NCI-H1105 treated with DMSO at 0.1 percent for 48 hours (cell line): ENCODE measurements around the gene LRRC45.

Source experiments
- DNase-seq: peaks from one replicate; lab custom pipeline; 2025; lab: John Stamatoyannopoulos, UW

The LRRC45 gene

DNA sequence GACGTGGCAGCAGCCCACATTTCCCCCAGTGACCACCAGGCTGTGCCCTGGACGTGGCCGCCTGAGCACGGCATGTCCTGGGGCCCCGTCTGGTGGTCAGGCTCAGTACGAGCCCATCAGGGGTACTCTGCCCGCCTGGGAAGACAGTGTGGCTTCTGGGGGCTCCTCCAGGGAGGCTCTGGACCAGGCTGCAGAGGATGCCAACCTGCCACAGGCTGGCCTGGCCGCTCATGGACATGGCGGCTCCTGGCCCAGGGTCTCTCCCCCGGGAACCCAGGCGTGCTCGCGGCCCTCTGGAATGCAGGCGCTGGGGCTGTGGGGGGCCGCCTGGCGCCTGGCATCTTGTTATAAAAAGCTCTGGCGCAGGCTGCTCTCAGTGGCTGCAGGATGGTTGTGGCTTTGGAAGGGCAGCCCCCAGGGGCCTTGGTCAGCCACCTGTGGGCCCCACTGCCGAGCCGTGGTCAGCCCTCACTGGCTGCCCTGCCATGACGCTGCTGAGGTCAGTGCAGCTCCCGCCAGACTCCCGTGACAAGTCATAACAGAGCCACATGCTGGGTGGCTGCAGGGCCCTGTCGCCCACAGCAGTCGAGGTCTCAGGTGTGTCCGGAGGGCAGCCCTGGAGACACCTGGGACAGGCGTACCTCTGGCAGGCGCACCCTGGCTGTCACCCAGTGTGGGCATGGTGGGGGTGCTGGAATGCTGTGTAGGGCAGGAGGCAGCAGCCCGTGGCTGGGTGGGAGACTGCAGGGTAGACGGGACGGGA, 15.4 kb upstream of the LRRC45 start:
- no peak for DNase-seq

DNA sequence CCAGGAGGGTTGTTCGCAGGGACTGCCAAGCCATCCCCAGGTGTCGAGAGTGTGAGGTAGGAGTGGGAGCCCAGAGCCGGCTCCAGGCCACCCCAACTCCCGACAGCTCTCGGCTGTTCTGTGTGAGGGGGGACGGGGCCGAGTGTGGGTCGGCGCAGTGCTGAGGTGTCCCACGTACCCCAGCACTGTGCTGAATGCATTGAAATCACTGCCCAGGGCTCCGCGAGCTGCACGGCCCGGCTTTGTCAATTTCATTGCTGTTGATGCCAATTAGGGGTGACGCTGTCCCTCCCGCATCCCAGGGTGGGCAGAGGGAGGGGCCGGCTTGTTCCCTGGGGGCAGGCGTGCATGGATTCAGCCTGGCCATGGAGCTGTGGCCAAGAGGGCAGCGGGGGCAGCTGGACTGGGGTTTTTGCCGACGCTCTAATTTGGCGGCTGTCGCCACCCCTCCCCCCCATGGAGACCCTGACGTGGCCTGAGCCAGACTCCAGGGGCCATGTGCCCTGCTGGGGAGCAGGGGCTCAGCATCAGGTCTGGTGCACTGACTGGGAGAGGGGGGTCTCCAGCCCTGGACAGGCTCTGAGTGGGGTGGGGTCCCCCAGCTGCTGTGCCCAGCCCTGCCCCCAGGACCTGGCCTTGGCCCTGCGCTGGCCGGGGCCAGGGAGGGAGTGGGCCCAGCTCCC, 14.7 kb upstream of the LRRC45 start:
- DNase-seq = no peak

DNA sequence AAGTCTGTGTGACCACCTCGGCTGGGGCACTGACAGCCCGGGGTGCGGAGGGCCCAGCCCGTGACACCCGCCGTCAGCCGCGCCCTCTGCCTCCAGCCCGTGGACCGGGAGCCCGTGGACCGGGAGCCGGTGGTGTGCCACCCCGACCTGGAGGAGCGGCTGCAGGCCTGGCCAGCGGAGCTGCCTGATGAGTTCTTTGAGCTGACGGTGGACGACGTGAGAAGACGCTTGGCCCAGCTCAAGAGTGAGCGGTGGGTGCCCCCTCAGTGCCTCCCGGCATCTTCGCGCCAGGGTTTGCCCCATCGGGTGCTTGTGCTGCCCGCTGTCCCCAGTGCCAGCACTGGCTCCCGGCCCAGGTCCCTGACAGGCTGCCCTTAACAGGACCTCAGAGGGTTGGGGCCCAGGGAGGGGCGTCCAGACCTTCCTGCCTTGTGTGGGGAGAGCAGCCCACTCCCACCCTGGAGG, 14.1 kb upstream of the LRRC45 start:
- DNase-seq = no peak

DNA sequence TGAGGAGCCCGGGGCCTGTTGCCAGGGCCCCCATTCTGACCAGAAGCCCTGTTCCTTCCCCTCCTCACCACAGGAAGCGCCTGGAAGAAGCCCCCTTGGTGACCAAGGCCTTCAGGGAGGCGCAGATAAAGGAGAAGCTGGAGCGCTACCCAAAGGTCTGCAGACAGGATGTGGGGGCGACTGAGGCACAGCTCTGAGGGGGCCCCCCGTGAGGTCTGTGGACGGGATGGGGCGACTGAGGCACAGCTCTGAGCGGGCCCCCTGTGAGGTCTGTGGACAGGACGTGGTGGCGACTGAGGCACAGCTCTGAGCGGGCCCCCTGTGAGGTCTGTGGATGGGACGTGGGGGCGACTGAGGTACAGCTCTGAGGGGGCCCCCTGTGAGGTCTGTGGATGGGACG, 13.7 kb upstream of the LRRC45 start:
- DNase-seq = no peak

DNA sequence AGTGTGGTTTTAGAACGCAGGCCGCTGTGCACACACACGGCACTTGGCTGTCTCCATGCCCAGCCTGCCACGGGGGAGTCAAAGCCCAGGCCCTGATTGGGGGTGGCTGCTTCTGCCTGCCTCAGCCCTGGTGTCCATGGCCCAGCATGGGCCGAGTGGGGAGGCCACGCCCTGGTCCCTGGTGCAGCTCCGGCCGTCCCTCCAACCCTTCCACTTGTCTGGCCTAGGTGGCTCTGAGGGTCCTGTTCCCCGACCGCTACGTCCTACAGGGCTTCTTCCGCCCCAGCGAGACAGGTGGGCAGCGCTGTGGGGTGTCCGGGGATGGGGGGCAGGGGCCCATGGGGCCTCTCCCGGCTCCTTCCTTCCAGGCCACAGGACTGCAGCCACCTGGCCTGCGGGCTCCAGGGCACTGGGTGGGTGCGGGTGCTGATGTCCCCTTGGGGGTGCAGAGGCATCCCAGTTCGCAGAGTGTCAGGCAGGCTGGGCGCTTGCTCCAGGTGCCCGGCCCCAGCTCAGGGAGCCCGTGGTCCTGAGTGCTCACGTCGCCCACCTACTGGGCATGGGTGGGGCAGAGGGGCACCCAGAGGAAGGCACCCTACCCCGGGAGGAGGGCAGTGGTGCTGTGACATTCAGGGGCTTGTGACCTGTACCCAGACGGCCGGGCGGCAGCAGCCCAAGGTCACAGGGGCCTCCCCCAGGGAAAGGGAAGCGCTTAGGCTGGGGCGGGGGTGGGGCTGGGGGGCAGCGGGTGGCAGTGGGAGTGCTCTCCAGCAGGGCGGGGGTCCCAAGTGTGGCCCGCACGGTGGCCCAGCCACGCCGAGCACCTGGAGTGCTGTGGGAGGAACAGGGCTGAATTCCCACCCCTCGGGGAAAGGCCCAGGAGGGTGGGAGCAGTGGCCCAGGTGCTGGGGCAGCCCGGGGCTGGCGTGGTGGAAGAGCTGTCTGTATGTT, 12.3 kb upstream of the LRRC45 start:
- DNase-seq = no peak

DNA sequence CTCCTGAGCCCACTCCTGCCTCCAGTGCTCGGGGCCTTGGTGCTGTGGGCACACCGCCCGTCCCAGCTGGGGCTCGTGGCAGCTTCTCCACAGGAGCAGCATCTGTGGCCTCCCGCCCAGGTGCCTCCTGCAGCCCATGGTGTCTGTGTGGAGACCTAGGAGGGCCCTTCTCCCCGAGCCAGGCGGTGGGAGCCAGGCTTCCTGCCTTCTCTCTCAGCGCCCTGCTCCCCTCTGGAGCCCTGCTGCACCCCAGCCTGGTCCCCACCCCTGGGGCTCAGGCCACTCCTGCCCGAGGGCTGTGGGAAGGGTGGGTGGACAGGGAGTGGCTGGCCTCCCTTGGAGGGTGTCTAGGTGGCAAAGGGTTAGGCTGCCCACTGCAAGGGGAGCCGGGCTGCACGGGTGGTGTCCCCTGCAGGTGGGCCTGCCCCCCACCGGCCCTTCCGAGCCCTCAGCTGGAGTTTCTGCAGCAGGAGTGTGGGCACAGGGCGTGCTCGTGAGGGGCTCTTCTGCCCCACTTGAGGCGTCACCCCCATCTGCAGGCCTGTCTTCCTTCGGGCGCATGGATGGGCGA, 11.4 kb upstream of the LRRC45 start:
- no peak for DNase-seq

DNA sequence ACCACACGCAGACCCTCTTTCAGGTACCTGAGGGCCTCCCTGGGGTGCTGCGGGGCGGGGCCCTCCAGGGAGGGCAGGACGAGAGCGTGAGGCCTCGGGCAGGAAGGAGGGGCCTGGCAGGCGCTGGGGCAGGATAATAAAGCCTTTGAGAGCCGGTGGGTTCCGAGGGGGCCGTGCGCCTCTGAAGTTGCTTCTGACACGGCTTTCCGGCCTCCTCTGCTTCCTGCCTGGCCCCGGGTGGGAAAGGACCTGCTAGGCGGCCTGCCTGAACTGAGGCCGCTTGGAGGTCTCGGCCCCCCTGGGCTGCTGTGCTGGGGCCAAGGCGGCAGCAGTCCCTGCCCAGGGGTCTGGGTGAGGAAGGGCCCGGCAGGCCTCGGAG, 10.9 kb upstream of the LRRC45 start:
- no peak for DNase-seq

DNA sequence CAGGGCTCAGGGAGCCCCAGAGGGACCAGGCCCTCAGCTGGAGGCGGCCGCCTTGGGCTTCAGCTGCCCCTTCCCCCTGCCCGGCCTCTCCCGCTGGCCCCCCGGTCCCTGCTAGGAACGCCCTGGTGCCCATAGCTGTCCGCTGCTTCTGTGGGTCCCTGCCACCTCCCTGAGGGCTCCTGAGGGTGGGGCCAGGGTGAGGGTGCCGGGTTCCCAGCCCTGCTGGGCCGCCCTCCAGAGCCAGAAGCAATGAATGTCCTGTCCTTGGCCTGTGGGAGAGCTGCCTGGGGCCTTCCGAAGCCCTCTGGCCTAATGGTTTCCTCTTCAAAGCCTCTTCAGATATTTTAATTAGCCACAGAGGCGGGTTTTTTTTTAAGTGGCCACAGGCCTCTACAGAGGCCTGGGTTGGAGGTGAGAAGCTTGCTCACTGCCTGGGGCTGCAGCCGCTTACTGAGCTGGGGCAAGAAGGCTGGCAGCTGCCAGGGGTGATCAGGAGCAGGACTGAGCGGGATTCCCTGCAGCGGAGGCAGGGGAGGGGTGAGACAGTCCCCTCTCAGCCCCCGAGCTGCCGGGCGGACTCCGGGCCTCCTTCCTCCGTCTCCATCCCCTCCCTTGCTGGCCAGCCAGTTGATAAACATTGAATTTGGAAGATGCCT, 10.3 kb upstream of the LRRC45 start:
- DNase-seq = no peak

DNA sequence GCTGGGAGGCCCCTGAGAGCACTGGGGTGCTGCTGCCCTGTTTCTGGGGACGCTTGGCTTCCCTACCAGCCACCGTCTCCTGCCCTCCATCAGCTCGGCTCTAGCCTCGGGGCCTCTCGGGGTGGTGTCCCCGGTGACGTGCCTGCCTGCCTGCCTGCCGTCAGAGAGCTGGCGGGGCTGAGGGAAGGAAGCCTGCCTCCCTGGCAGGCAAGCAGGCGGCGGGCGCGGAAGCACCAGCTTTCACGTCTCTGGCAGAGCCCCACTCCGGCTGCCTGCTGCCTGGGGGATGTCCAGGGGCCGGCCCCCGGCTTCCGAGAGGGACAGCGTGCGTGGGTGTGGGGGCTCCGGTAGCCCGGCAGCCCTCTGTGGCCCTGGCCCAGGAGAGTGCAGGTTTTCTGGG, 9.8 kb upstream of the LRRC45 start:
- no peak for DNase-seq

DNA sequence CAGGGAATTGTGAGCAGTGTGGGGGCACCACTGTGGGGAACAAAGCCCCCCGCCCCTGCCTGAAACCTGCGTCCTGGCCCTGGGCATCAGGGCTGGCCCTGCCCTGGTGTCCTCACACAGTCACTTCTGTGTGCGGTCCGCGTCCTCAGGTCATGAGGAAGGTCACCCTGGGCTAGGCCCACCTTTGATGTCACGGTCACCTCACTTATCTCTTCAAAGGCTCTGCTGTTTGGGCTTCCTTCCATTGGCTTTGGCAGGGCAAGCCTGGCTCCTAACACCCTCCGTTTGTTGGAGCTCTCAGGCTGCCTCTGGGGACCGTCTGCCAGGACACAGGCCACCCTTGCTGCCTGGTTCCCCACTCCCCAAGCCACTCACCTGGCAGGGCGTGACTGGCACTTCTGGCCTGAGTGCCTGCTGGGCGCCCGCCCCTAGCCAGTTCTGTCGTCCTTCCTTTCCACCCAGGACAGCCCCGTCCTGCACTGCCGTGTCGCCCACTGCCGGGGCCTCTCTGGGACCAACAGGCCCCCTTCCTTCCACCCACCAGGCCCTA, 9.3 kb upstream of the LRRC45 start:
- DNase-seq = no peak

DNA sequence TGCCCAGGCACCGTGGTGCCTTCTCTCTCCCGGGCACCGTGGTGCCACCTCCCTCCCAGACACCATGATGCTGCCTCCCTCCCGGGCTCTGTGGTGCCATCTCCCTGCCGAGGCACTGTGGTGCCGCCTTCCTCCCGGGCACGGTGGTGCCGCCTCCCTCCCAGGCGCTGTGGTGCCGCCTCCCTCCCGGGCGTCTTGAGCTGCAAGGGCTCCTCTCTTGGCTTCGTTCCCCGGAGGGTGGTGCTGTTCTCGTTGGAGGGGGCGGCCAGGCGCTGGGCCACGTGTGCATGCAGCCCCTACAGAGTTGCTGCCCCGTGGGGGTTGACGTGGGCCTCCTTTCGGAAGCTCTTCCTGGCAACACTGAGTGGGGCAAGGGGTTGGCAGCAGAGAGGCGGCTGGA, 8.7 kb upstream of the LRRC45 start:
- no peak for DNase-seq

DNA sequence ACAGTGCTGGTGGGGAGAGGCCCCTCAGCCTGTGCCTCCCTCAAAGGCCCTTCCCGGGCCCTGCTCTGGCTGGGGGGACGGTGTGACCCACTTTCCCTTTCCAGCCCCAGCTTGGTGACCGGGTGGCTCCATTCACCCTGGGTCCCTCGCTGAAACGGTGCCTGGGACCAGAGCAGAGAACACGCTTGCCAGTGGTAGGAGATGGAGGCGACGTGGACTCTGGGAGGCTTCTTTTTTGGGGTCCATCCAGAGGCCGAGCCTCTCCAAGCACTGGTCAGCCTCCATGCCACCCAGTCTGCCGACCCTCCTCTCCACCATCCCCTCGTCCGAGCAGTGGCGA, 8.2 kb upstream of the LRRC45 start:
- no peak for DNase-seq

DNA sequence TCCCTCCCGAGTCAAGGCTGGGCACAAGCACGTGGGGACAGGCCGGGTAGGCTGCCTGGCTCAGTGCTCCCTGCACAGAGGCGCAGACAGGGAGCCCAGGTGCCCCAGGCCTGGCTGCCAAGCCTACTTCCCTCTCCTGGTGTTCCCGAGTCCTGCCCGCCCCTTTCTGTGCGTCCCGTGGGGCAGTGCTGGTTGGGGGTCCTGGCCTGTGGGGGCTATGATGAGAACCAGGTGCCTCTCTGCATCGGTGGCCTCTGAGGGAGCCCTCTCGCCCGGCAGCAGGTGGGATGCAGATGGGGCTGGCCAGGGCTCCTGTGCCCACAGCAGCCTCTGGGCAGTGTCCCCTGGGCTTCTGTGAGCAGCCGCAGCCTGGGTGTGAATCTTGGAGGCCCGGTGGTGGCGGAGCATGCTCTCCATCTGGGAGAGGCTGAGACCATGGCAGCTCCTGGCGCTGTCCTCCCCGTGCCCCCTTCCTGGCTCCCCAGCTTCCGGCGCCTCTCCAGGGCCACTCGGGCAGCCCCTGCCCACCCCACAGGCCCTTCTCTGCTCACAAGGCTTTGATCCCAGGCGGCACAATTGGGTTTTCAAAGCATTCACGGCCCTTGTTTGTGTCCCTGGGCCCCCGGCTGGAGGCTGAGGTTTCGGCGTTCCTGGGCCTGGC, 7.7 kb upstream of the LRRC45 start:
- no peak for DNase-seq

DNA sequence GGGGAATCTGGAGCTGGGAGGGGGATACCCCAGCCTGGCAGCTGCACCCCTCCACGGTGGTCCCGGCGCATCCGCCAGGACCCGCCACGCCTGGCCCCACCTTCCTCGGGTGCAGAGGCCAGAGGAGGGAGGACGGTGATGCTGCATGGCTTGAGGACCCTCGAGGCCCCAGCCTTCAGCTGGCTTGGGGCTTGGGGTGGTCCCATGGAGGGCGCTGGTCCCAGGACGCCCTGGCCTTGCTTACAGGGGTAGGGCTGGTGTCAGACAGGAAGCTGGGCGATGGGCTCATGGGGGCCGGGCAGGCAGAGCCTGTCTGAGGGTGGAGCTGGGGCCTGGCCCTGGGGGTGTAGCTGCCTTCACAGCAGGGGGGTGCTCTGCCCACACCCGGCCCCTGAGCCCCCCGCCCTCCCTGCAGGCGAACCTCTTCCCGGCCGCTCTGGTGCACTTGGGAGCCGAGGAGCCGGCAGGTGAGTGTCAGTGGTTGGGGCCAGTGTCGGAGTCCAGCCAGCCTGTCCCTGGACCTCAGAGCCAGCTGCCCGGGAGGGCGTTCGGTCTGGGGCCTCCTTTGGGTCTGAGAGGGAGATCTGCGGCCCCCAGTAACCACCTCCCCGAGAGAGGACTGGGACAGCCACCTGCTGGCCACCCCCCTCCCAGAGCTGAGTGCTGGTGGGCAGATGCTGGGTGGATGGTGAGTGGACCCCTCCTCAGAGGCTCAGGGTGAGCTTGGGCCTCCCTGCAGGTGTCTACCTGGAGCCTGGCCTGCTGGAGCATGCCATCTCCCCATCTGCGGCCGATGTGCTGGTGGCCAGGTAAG, 6.8 kb upstream of the LRRC45 start:
- no peak for DNase-seq

DNA sequence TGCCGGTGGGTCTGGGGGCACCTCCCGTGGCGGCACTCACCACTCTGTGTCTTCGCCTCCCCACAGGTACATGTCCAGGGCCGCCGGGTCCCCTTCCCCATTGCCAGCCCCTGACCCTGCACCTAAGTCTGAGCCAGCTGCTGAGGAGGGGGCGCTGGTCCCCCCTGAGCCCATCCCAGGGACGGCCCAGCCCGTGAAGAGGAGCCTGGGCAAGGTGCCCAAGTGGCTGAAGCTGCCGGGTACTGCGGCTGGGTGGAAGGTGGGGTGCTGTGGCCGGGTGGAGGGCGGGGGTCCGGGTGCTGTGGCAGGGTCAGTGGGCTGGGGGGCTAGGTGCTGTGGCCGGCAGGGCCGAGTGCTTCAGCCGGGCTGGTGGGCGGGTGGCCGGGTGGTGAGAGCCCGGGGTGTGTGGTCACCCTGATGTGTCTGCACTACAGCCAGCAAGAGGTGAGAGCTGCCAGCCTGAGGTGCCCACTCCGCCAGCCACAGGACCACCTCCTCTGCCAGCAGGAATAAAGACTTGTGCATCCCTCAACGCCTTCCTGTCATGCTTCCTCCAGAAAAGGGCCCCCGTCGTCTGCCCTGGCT, 6.1 kb upstream of the LRRC45 start:
- no peak for DNase-seq

DNA sequence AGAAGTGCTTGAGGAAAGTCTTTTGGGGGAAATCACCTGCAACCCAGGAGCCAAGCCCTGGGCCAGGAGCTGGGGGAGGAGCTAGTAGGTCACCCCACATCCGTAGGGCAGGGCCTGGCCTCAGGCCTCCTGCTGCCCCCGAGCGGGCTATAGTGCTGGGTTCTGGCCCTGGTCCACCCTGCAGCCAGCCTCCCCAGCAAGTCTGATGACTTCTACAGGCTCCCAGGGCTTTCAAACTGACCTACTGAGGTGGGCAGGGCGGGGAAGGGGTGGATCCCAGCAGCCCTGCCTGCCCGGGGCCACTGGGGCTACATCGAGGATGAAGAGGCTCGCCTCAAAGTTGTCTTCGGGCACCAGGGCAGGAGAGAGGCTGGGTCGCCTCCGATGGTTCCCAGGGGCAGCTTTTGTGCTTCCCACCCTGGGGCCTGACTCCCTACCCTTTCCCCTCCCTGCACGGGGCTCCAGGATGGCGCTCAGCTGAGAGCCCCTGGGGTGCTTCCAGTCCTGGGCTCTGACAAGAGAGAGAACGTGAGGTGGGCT, 5.4 kb upstream of the LRRC45 start:
- no peak for DNase-seq

DNA sequence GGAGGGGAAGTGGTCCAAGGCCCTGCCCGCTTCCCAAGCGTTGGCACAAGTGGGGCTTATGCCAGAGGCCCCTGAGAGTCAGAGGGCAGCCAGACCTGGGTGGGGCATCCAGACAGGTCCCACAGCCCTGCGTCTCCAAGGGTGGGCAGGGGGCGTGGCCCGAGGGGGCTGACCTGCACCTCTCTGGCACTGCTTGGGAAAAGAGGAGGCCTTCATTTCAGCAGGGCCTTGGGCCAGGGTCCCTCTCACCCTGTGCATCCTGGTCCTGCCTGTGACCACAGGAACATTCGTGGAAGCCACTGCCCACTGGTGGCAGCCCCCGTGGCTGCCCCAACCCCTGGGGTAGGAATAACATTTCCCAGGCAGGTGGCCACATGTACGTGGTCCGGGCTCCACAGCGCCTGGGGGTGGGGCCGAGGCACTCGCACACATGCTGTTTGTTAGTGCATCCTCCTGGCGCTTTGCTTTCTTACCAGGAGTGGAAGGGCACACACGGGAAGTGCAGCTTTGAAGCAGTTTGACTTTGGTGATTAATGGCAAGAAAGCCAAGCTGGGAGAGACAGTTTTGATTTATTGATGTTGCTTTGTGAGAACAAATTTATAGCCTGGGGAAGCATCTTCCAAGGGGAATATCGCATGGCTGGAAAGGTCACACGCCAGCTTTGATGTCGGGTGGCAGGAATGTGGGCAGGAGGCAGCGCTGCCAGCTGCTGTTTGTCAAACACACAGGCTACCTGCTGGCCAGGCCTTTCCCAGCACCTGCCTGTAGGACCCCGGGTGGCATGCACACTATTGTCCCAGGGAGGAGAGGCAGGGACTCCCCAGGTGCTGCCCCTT, 4.7 kb upstream of the LRRC45 start:
- no peak for DNase-seq

DNA sequence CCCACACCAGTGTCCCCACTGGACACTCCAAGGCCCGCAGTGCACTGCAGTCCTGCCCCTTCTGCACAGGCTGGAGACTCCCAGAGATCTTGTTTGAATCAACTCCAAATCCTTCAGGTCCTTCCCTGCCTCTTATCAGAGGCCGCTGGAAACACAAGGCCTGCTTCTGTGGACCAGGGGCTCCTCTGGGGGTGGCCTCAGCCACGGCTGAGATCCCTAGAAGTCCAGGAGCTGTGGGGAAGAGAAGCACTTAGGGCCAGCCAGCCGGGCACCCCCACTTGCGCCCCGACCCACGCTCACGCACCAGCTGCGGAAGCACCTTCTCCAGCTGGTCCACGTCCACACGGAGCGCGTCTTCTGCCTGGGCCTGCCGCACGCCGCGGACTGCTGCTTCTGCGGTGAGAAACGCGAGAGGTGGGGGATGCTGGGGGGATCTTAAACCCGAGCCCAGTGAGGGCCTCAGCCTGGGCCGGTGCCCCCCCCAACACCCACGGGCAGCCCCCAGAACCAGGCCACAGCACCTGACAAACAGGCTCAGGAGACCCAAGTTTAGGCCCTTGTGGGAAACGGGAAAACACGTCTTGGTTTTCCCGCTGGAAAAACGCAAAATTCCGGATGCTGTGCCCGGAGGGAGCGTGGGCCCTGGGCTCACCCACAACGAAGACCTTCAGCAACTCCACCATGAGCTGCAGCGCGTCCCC, 4.0 kb upstream of the LRRC45 start:
- DNase-seq = no peak
